ENCODE measurements around the gene OBP2A.

DNA sequence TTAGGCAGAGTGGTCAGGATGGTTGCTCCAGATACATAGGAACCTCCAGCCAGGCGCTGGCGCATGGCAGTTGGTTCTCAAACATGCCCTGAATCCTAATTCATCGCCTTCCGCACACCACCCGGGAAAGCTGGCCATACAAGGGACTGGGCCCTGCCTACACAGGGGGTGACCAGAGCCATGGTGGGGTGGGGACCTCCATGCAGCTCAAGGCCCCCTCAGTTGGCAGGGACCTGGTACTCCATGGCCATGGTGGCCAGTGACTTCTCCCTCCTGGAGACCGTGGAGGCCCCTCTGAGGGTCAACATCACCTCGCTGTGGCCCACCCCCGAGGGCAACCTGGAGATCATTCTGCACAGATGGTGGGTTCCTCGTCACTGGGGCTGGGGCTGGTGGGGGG, 42.4 kb downstream of the OBP2A start:
- no peak for TF ChIP-seq CTCF (IDR thresholded peaks at IDR 0.05)
- TF ChIP-seq POLR2A (IDR thresholded peaks at IDR 0.05), result no peak
- TF ChIP-seq EP300 (IDR thresholded peaks at IDR 0.05), result no peak

Measured in tibial nerve (tissue), 4 donors.